HEK293 (cell line): ENCODE data around the gene MCTP1.

Experiments used
- CTCF ChIA-PET: fragments of 350-600 bp; formaldehyde crosslinking; extraction: SDS; loops from one replicate; lab custom pipeline; 2021; ENCODE audit warnings: antibody characterized with exemption; lab: Yijun Ruan, JAX
- POLR2A ChIA-PET: fragments of 300-600 bp; formaldehyde crosslinking; extraction: SDS; loops from one replicate; lab custom pipeline; 2020; ENCODE audit warnings: antibody characterized with exemption, inconsistent platforms; lab: Yijun Ruan, JAX
- H3K27ac ChIP-seq: fragments of 200-500 bp; sonication (Bioruptor generic); 2 replicates; pipeline ENCODE4 v1.5.1; 2014; ENCODE audit warnings: low read depth, low read length, control low read depth, inconsistent platforms; ENCODE audit errors: extremely low read depth
- H3K36me3 ChIP-seq, 2 experiments: fragments of 200-500 bp in 1 of 2; sonication (Bioruptor generic) in 1 of 2; 1 replicate in 1 of 2; 2 replicates in 1 of 2; pipeline ENCODE4 v1.5.1; 2014 to 2017; ENCODE audit warnings: inconsistent platforms in 2 of 2, low read length in 2 of 2; ENCODE audit not compliant: control insufficient read depth in 2 of 2, insufficient read depth in 1 of 2
- H3K4me1 ChIP-seq: fragments of 200-500 bp; sonication (Bioruptor generic); 2 replicates; pipeline ENCODE4 v1.5.1; 2014; ENCODE audit warnings: mild to moderate bottlenecking, low read length, inconsistent platforms; ENCODE audit not compliant: control insufficient read depth, insufficient read depth
- H3K4me3 ChIP-seq: 2 replicates; pipeline ENCODE4 v1.5.1; 2011; ENCODE audit warnings: low read depth, mild to moderate bottlenecking, control low read depth, low read length, moderate library complexity
- H3K9me3 ChIP-seq: fragments of 200-500 bp; sonication (Bioruptor generic); 2 replicates; pipeline ENCODE4 v1.5.1; 2014; ENCODE audit warnings: low read depth, low read length, inconsistent platforms; ENCODE audit not compliant: control insufficient read depth, insufficient read depth
- GLIS1 ChIP-seq: fragments of 450-650 bp; formaldehyde crosslinking; IDR thresholded peaks from 2 replicates; pipeline ENCODE4 v1.5.1; 2016; ENCODE audit warnings: missing biosample characterization, missing genetic modification characterization
- KLF7 ChIP-seq: fragments of 450-650 bp; formaldehyde crosslinking; IDR thresholded peaks from 2 replicates; pipeline ENCODE4 v1.5.1; 2016; ENCODE audit warnings: missing biosample characterization, missing genetic modification characterization, borderline replicate concordance
- SCRT1 ChIP-seq: fragments of 450-650 bp; formaldehyde crosslinking; IDR thresholded peaks from 2 replicates; pipeline ENCODE4 v1.5.1; 2016; ENCODE audit warnings: missing biosample characterization, missing genetic modification characterization, borderline replicate concordance
- SCRT2 ChIP-seq: fragments of 450-650 bp; formaldehyde crosslinking; IDR thresholded peaks from 2 replicates; pipeline ENCODE4 v1.5.1; 2016; ENCODE audit warnings: missing biosample characterization, missing genetic modification characterization
- SP2 ChIP-seq: fragments of 450-650 bp; formaldehyde crosslinking; IDR thresholded peaks from 2 replicates; pipeline ENCODE4 v1.5.1; 2016; ENCODE audit warnings: missing biosample characterization, missing genetic modification characterization
- ZFP37 ChIP-seq: fragments of 450-650 bp; formaldehyde crosslinking; IDR thresholded peaks from 2 replicates; pipeline ENCODE4 v1.5.1; 2016; ENCODE audit warnings: missing biosample characterization, missing genetic modification characterization
- ZNF132 ChIP-seq: fragments of 450-650 bp; formaldehyde crosslinking; IDR thresholded peaks from 2 replicates; pipeline ENCODE4 v1.5.1; 2017; ENCODE audit warnings: missing biosample characterization, missing genetic modification characterization, borderline replicate concordance
- ZNF19 ChIP-seq: fragments of 450-650 bp; formaldehyde crosslinking; IDR thresholded peaks from 2 replicates; pipeline ENCODE4; 2016; ENCODE audit warnings: missing biosample characterization, missing genetic modification characterization, low read depth
- ZNF423 ChIP-seq: fragments of 450-650 bp; formaldehyde crosslinking; IDR thresholded peaks from 2 replicates; pipeline ENCODE4 v1.5.1; 2016; ENCODE audit warnings: missing biosample characterization, missing genetic modification characterization
- ZNF548 ChIP-seq: fragments of 450-650 bp; formaldehyde crosslinking; IDR thresholded peaks from 2 replicates; pipeline ENCODE4 v1.5.1; 2016; ENCODE audit warnings: missing biosample characterization, missing genetic modification characterization
- ZNF600 ChIP-seq: fragments of 450-650 bp; formaldehyde crosslinking; IDR thresholded peaks from 2 replicates; pipeline ENCODE4 v1.5.1; 2016; ENCODE audit warnings: missing biosample characterization, missing genetic modification characterization
- ZNF623 ChIP-seq: fragments of 450-650 bp; formaldehyde crosslinking; IDR thresholded peaks from 2 replicates; pipeline ENCODE4 v1.5.1; 2016; ENCODE audit warnings: missing biosample characterization, missing genetic modification characterization
- ZNF629 ChIP-seq: fragments of 450-650 bp; formaldehyde crosslinking; IDR thresholded peaks from 2 replicates; pipeline ENCODE4 v1.5.1; 2017; ENCODE audit warnings: missing biosample characterization, missing genetic modification characterization
- ZNF654 ChIP-seq: fragments of 450-650 bp; formaldehyde crosslinking; IDR thresholded peaks from 2 replicates; pipeline ENCODE4 v1.5.1; 2016; ENCODE audit warnings: low read depth, missing biosample characterization, missing genetic modification characterization
- ZNF658 ChIP-seq: fragments of 450-650 bp; formaldehyde crosslinking; IDR thresholded peaks from 2 replicates; pipeline ENCODE4; 2016; ENCODE audit warnings: missing biosample characterization, missing genetic modification characterization
- ZNF830 ChIP-seq: fragments of 450-650 bp; IDR thresholded peaks from 2 replicates; pipeline ENCODE4 v1.5.0; 2018; ENCODE audit warnings: missing biosample characterization, missing genetic modification characterization, low read depth, mild to moderate bottlenecking, moderate library complexity
- TF ChIP-seq, protein P1 (sequence below): fragments of 450-650 bp; formaldehyde crosslinking; IDR thresholded peaks from 2 replicates; pipeline ENCODE4 v1.5.1; 2016; ENCODE audit warnings: missing biosample characterization, missing genetic modification characterization
- TF ChIP-seq, protein P2 (sequence below): fragments of 450-650 bp; formaldehyde crosslinking; IDR thresholded peaks from 2 replicates; pipeline ENCODE4 v1.5.1; 2016; ENCODE audit warnings: missing biosample characterization, missing genetic modification characterization
- TF ChIP-seq, protein P3 (sequence below): fragments of 450-650 bp; formaldehyde crosslinking; IDR thresholded peaks from 2 replicates; pipeline ENCODE4 v1.5.1; 2016; ENCODE audit warnings: missing biosample characterization, missing genetic modification characterization

Gene MCTP1

DNA sequence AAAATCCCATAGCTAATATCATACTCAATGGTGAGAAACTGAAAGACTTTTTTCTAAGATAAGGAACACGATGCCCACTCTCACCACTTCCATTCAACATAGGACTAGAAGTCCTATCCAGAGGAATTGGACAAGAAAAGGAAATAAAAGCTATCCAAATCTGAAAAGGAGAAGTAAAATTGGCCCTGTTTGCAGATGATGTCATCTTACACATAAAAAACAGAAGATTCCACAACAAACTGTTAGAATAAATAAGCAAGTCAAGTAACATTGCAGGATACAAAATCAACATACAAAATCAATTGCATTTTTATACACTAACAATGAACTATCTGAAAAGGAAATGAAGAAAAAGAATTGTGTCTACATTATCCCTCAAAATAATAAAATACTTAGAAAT is 308.0 kb downstream of the MCTP1 start:
- no peak overlapping the region for H3K4me3 ChIP-seq
- no peaks in the 10 kb centered on the region for H3K4me1 ChIP-seq
- ChIA-PET CTCF (interaction anchor here (0.9 kb wide), 1 partner anchor 7 kb away, joined by 3 read pairs; no protein-coding TSS in a partner anchor), POLR2A (no interaction called here)
- no peaks in the 10 kb centered on the region for H3K9me3 ChIP-seq
- H3K27ac ChIP-seq: no peak overlapping the region
- no peaks in the 10 kb centered on the region for H3K36me3 ChIP-seq
- TF ChIP-seq ZFP37 (tag by site-specific recombination) (no peak), GLIS1 (no peak), SP2 (no peak), ZNF548 (tag by site-specific recombination) (no peak), ZNF629 (tag by site-specific recombination) (no peak)
- TF ChIP-seq, protein P1, sequence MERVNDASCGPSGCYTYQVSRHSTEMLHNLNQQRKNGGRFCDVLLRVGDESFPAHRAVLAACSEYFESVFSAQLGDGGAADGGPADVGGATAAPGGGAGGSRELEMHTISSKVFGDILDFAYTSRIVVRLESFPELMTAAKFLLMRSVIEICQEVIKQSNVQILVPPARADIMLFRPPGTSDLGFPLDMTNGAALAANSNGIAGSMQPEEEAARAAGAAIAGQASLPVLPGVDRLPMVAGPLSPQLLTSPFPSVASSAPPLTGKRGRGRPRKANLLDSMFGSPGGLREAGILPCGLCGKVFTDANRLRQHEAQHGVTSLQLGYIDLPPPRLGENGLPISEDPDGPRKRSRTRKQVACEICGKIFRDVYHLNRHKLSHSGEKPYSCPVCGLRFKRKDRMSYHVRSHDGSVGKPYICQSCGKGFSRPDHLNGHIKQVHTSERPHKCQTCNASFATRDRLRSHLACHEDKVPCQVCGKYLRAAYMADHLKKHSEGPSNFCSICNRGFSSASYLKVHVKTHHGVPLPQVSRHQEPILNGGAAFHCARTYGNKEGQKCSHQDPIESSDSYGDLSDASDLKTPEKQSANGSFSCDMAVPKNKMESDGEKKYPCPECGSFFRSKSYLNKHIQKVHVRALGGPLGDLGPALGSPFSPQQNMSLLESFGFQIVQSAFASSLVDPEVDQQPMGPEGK (tag by site-specific recombination): no peak
- TF ChIP-seq, protein P2, sequence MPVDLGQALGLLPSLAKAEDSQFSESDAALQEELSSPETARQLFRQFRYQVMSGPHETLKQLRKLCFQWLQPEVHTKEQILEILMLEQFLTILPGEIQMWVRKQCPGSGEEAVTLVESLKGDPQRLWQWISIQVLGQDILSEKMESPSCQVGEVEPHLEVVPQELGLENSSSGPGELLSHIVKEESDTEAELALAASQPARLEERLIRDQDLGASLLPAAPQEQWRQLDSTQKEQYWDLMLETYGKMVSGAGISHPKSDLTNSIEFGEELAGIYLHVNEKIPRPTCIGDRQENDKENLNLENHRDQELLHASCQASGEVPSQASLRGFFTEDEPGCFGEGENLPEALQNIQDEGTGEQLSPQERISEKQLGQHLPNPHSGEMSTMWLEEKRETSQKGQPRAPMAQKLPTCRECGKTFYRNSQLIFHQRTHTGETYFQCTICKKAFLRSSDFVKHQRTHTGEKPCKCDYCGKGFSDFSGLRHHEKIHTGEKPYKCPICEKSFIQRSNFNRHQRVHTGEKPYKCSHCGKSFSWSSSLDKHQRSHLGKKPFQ (tag by site-specific recombination): no peak
- TF ChIP-seq, protein P3, sequence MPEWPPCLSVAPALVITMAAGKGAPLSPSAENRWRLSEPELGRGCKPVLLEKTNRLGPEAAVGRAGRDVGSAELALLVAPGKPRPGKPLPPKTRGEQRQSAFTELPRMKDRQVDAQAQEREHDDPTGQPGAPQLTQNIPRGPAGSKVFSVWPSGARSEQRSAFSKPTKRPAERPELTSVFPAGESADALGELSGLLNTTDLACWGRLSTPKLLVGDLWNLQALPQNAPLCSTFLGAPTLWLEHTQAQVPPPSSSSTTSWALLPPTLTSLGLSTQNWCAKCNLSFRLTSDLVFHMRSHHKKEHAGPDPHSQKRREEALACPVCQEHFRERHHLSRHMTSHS: no peak

DNA sequence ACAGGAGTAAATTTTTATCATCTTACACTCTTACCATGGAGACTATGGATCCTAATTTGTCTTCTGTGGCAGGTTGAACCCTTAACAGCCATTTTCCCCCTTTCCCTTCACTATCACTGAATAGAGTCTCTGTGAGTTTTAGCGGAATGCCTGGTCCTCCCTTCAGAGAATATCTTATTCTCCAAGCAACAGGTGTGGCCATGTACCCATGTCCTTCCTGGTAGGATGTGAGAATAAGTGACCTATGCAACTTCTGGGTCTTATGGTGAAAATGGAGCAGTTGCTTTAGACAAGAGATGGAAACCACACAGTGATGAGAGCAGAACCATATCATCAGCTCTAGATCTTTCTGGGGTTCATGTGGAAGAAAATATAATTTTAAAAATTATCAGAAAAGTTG is 312.6 kb downstream of the MCTP1 start:
- Histone ChIP-seq H3K4me1 (no peaks in the 10 kb centered on the region), H3K27ac (no peak overlapping the region), H3K36me3 (no peaks in the 10 kb centered on the region), H3K9me3 (no peaks in the 10 kb centered on the region), H3K4me3 (no peak overlapping the region)
- ChIA-PET CTCF (no interaction called here), POLR2A (no interaction called here)
- TF ChIP-seq ZNF600 (tag by site-specific recombination) (no peak), SCRT2 (tag by site-specific recombination) (peak; percentile 80), ZNF658 (tag by site-specific recombination) (no peak), ZNF623 (tag by site-specific recombination) (no peak), KLF7 (tag by site-specific recombination) (no peak), SCRT1 (0 out of 2 replicates have a peak, but pooled peaks have one; percentile 52), ZNF132 (tag by site-specific recombination) (no peak), ZNF19 (tag by site-specific recombination) (no peak), ZNF423 (tag by site-specific recombination) (no peak)

DNA sequence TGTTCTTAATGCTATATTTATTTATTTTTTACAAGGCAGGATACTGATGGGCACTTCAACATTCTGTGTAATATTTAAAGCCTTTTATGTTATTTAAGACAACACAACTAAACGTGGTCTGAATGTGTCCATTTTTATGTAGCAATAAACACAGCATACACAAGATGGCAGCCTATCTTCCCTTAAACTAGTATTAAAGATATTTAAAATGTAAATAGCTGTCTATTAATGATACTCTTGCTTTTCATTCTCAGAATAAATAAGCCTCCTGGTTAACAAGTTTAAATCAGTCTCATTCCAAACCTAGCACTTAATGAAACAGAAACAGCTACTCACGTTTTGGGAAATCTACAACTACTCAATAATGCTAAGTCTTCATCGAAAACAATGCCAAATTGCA is 315.7 kb downstream of the MCTP1 start:
- Histone ChIP-seq H3K36me3 (no peaks in the 10 kb centered on the region), H3K27ac (no peak overlapping the region), H3K9me3 (no peaks in the 10 kb centered on the region), H3K4me1 (no peaks in the 10 kb centered on the region), H3K4me3 (no peak overlapping the region)
- ChIA-PET POLR2A (no interaction called here), CTCF (interaction anchor here (0.5 to 2.6 kb wide), 18 partner anchors 8 to 1859 kb away, joined by 3 to 14 read pairs (median 4); no protein-coding TSS in a partner anchor)
- TF ChIP-seq SCRT1 (no peak), ZNF830 (no peak), ZNF654 (tag by site-specific recombination) (peak; percentile 49)
